HG03064 (cell line): ENCODE measurements around the gene CBLN3.
A peak's percentile ranks its signal among the peaks of the same experiment; 100 is the strongest.

ENCODE experiments used
- ATAC-seq: cut with Tn5 transposase; IDR thresholded peaks from one replicate; pipeline ENCODE4 v1.9.1; 2021; ENCODE audit warnings: low read depth; ENCODE audit not compliant: unreplicated experiment

Gene CBLN3

GRCh38 chr14:24439830-24440605 is 10.6 kb upstream of the CBLN3 start:
- no peak for ATAC-seq

DNA sequence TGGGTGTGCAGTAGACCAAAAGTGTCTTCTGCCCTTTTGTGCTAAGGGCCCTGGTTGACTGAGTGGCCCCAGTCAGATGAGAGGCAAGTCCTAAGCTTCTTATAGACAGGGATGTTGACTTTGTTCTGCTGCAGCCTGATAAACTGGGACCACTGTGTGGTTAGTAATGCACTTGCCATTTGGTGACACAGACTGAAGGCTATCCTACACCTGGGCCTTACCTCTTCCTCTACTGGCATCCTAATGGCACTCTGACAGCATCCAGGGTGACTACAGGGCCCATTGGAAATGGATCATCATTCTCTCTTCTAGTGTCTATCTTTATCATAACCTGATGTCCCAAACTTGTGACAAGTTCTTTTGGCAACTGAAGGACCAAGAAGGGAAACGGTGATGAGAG is 9.8 kb upstream of the CBLN3 start:
- no peak for ATAC-seq

DNA sequence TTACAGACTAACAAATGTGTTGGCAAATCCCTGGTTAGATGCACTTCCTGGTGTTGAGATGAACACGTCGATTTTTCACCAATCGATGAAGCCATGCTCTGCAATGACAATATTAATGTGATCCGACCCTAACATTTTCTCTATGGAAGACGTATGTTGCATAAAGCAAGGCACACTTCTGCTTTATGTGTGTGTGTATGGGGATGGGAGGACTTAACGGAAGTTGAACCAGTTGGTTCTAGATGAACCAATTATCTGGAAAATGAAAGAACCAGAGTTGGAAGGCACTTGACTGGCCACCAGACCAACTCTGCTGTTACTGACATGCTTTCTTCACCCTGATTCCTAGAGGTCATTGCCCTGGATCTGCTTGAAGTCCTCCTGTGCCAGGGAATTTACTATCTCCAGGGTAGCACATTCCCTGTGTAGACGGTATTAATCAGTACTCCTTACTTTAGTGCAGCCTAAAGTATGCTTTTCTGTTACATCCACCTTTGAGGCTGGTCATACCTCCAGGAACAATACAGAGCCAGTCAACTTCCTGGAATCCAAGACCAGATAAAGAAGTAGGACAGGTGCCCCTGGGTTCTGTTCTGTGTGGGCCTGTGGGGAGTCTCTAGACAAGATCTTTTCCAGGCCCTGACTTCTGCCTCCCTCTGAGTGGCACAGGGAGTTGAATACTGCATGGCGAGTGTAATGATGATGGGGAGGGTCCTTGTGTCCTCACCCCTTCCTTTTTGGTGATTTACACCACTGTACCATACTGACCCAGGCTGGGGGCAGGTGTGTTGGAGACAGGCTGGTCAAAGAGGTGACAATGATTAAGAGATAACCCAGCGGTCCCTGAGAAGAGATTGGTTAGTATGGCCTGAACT is 9.0 kb upstream of the CBLN3 start:
- ATAC-seq = no peak

DNA sequence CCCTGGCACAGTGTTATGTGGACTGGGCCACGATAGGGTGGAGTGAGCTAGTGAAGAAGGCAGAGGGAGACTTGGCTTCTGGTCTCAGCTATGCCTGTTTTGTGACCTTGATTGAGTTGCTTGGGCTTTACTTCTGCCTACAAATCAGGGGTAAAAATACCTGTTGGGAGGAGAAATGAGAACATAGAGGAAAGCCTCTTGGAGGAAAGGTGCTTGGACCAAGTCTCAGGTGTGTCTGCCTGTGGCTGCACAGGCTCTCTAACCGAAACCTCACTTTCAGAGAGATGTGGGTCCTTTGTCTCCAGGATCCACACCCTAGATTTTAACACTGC is 8.2 kb upstream of the CBLN3 start:
- ATAC-seq = no peak

DNA sequence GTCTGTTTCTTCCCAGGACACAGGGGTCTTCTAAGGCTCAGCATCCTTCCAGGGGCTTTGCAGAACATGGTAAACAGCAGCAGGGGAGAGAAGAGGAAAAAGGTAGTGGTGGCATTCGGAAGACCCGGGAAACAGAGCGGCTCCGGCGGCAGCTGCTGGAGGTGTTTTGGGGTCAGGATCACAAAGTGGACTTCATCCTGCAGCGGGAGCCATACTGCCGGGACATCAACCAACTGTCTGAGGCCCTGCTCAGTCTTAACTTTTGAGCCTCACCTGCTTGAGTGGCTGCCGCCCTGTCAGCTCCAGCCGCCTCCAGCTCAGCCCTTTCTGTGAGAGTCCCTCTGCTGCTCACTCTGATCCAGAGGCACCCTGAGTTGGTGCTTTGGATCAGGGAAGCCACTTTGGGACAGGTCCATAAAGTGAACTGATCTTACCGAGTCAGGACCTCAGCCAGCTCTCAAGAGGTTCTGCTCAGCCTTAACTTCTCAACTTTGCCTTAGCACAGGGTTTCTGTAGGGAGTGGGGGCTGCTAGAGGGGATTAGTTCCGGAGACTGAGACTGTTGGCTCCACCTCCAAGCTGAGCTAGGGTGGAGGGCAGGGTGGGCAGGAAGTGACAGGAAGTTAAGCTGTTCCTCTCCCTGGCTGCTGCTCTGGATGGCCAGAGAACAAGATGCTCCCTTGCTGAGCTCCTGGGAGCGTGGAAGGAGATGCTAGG is 7.7 kb upstream of the CBLN3 start:
- ATAC-seq = no peak

DNA sequence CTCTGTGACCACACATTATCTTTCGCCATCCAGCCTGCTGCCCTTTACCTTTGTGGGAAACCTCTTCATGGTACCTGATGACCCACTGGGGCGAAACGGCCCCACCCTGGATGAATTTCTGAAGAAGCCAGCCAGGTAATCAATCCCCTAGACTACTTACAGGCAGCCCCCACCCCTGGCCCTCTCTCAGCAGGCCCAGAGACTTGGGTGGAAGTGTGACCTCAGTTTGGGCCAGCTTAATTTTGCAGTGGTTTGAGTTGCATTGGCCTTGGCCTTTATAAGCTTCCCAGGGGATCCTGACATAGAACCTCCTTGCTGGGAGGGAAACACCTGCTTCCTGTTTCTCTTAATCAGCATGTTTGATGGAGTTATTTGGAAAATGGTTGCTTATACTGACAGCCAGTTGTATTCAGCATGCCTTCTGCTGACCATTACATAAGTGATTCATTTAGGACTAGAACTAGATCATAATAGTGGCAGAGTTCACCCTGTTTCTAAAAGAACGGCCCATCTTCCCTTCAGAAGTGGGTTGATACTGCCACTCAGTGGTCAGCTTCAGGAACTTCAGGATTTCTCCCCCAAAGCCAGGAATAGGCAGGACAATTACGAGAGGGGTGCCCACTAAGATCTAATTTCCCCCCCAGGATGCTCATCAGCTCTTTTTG is 7.0 kb upstream of the CBLN3 start:
- no peak for ATAC-seq

DNA sequence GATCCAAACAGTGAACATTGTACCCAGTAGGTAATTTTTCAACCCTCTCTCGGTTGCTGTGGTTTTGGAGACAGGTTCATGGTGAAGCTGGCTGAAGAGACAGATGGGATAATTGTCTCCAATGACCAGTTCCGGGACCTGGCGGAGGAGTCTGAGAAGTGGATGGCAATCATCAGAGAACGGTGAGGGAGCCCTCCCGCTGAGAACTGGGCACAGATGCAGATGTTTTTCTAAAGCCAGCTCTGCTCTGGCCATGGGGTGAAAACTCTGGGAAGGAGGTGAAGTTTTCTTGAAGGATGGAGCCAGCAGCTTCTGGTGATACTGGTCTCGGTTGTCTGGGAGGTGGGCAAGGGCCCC is 6.5 kb upstream of the CBLN3 start:
- no peak for ATAC-seq

DNA sequence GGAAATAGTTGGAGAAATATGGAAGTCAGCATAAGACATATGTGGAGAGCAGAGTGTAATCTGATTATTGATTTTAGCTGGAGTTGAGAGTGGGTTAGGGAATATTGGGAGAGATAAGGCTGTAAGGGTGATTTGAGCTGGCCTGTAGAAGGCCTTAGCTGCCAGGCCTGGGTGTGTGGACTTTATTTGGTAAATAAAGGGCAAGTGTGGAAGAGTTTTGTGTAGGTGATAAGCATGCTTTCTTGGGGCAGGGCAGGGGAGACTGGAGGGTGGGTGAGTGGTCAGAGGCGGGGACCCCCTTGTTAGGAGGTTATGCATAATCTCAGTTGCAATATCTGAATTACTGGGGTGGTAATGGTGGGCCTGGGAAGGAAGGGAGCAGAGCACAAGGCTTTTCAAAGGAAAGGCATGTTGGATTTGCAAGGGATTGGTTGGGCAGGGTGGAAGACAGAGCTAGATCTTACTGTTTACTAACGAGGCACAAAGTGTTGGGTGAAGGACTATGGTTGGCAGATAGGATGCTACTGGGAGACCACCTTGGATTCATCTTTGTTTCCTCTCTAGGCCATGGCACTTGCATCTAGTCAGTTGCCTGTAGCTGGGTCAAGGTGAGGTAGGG is 5.8 kb upstream of the CBLN3 start:
- ATAC-seq = no peak

- ATAC-seq = no peak
Measured at GRCh38 chr14:24434676-24435075, 5.2 kb upstream of the CBLN3 start.

GRCh38 chr14:24434036-24434435 is 4.6 kb upstream of the CBLN3 start:
- ATAC-seq = no peak

DNA sequence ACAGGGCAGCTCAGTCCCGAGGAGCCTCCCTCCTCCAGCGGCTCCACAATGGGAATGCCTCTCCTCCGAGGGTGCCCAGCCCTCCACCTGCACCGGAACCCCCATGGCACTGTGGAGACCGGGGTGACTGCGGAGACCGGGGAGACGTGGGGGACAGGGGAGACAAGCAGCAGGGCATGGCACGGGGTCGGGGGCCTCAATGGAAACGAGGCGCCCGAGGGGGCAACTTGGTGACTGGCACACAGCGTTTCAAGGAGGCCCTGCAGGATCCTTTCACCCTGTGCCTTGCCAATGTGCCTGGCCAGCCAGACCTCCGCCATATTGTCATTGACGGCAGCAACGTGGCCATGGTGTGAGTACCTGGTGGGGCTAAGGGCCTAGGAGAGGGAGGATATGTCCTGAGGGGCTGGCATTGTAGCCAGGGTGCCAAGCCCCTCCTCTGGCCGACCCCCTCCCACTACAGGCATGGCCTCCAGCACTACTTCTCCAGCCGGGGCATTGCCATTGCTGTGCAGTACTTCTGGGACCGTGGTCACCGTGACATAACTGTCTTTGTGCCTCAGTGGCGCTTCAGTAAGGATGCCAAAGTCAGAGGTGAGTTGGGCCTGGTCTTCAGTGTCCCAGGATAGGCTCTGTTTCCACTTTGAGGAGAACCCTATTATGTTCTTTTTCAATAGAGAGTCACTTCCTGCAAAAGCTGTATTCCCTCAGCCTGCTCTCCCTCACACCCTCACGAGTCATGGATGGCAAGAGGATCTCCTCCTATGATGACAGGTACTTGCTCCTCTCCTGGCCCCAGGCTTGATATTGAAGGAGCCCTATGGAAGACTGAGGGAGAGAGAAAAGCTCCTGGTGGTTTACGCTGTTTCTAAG is 3.0 kb upstream of the CBLN3 start:
- no peak for ATAC-seq

DNA sequence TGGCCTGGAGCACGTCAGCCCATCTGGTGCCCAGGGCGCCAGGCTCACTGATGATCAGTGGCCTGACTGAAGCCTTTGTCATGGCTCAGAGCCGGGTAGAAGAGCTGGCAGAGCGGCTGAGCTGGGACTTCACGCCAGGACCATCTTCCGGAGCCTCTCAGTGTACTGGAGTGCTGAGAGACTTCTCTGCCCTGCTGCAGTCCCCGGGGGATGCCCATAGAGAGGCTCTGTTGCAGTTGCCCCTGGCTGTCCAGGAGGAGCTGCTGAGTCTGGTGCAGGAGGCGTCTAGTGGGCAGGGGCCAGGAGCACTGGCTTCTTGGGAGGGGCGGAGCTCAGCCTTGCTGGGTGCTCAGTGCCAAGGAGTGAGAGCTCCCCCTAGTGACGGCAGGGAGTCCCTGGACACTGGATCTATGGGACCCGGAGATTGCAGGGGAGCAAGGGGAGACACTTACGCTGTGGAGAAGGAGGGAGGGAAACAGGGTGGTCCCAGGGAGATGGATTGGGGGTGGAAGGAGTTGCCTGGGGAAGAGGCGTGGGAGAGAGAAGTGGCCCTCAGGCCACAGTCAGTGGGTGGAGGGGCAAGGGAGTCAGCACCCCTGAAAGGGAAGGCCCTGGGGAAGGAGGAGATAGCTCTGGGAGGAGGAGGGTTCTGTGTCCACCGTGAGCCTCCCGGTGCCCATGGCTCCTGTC is 2.2 kb upstream of the CBLN3 start:
- peak; percentile 46 for ATAC-seq

DNA sequence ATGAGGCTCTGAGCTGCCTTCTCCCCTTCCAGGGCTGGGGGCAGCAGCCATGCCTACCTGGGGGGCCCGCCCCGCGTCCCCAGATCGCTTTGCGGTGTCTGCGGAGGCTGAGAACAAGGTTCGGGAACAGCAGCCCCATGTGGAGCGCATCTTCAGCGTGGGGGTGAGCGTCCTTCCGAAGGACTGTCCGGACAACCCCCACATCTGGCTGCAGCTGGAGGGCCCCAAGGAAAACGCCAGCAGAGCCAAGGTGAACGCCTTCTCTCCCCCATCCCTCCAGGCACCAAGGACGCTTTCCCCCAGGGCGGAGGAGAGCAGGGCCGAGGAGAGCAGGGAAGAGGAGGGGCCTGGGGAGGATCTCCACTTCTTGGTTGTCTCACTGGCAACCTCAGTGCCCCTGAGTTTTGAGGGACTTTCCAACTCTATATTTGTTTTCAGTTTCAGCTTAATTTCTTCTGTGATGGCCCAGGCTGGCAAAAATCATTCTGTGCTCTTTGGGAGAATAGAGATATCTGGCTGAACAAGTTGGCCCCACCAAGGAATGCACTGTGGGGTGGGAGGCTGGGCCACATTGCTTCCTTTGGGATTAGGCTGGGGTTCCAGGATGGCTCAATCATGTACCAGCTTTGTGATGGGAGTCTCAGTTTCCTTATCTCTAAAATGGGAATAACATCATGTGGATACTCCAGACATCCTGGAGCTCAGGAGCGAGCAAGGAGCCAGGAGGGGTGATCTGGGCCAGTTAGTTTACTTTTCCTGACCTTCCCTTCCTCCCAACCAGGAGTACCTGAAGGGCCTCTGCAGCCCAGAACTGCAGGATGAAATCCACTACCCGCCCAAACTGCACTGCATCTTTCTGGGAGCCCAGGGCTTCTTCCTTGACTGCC is 1.5 kb upstream of the CBLN3 start:
- ATAC-seq = no peak

DNA sequence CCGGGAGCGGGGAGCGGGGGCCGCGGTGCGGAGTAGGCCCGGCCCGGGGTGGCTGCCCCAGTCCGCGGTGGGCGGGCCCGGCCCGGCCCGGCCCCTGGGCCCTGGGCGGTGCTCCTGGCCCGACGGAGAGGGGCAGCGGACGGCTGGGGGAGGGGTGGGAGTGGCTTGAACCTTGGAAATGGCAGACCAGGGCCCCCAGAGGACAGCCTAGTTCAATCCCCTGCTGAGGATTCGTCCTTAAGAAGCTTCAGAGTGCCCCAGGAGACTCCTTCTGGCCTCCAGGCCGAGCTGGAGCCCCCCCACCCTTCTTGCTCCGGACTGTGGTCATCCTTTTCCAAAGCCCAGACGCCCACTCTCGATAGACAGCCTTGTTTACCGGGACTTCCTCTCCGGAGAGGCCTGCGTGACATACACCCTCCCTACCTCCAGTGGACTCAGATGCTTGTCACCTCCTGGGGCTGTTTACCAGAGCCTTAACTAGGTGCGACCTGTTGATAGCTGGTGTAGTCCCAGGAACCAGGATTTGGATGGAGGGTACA is 744 bp upstream of the CBLN3 start:
- ATAC-seq = peak; percentile 49

- no peak for ATAC-seq
Measured at GRCh38 chr14:24428628-24429394, 657 bp downstream of the CBLN3 start.

GRCh38 chr14:24427537-24428508 is 1.6 kb downstream of the CBLN3 start:
- ATAC-seq = no peak
